T-helper 1 cell (primary cell): ENCODE data around the gene HPCA.

ENCODE experiments used
- DNase-seq, 5 donors: peaks; one replicate each; pipeline ENCODE4 v3.0.0-alpha.2; 2012 to 2020
- total RNA-seq, 4 donors: gene quantifications; one replicate each; lab custom pipeline; 2026; lab: John Stamatoyannopoulos, UW

Gene HPCA
- 0 to 0.15 (median 0.08) reads per million in 4 donors for total RNA-seq

DNA sequence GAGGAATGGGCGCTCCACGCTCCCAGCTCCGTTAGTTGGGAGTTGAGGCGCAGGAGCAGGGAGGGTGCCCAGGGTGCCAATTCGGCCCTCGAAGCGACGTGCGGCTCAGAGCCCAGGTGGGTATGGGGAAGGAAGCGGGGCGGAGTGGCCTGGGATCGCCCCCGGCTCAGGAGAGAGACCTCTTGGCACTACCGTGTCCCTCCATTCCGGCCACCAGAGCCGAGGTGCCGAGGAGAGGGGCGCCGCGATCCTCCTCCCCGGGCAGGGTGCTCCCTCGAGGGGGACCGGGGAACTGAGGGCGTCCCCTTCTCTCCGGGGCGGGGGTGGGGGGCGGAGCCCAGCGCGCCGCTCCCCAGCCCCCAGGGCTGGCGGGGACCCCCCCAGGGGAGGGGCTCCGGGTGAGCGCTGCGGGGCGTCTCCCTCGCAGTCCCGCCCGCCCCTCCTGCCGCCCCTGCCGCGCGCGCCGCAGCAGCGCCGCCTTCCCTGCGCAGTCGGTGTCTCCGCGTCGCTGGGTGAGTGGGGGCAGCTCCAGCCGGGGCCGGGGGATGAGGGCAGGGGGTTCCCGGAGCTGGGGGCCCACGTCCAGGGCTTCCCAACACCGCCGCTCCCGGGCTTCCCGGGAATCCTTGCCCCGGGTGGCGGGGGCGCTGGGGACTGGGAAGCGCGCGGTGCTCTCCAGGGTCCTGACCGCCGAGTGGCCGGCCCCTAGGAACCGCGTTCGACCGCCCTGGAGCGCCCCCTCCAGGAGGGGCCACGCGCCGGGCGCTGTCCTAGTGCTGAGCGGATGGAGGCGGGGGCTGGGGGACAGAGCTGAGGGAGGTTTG is at the start of gene HPCA:
TSS of gene HPCA (plus strand) at position 488 of the 824 bp plus-strand sequence. CDS start 2,408 bp downstream, outside the sequence.
- DNase-seq, result peak in 2 of 5 donors; percentile 25 to 30

- DNase-seq, result no peak
These were observed 37.8 kb upstream of the HPCA start for GRCh38 chr1:32848354-32849063.

DNA sequence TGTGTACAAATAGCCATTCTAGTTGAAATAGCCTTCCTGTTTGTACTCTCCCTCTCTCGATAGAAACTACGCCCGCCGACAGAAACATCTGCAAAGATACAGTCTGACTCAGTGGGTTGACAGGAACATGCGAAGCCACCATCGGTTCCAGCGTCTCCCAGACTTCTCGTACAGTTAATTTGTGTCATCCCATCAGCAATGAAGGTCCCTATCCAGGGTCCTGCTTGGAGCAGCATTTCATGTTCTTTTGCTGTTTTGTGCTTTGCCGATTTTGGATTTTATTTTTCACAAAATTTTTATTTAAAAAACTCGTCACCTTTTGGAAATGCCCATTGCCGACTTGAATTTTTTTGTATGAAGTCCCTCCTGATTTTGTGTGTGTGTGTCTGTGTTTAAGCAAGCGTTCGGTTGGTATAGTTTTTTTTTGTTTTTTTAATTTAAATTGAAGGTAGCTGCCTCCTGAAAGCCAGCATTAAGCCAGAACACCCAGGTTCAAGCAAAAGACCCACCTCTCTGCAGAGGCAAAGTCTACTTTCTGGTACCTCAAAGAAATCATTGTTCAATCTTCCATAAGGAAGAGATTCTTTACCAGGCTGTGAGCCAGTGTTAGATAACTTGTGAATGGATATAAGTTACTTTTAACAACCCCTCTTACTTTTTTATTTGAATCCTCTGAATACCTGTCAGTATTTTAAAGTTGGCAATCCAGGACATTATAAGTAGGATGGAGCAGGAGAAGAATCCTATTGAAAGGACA is 30.3 kb upstream of the HPCA start:
- DNase-seq, result no peak

- DNase-seq, result no peak
These were observed 28.2 kb upstream of the HPCA start for GRCh38 chr1:32858136-32858535.

GRCh38 chr1:32858791-32859190 is 27.5 kb upstream of the HPCA start:
- no peak for DNase-seq

DNA sequence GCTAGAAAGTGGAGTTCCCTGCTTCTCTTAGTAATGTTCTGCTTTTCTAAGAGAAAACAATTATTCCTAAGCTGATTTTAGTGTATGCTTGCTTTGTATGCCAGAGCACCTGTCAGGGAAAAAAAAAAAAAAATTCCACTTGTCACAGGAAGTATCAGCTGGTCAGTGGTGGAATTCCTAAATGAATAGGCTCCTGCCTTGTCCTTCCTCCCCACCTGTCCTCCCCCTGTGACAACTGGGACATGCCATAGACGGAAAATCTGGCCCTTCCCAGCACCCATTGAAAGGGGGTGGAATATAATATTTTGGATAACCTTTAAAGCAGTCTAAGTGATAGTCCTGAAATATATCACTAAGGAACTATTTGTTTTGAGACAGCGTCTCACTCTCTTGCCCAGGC is 26.4 kb upstream of the HPCA start:
- no peak for DNase-seq

DNA sequence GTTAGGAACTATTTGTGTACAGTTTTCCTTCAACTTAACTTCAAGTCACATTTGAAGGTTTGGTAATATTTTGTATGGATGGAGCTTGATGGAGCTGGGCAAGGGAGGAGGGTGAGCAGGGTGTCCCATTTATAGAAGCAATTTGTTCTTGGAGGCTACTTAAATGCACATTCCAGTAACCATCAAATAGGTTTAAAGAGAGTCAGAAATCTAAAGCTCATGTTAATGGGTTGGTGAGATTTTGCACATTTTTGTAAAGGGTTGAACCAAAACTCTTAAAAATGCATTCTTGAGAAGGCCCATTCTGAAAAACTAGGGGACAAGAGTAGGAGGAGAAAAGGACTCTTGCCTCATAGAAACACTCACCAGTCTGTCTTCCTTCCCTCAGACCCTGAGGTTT is 25.7 kb upstream of the HPCA start:
- DNase-seq, result no peak

DNA sequence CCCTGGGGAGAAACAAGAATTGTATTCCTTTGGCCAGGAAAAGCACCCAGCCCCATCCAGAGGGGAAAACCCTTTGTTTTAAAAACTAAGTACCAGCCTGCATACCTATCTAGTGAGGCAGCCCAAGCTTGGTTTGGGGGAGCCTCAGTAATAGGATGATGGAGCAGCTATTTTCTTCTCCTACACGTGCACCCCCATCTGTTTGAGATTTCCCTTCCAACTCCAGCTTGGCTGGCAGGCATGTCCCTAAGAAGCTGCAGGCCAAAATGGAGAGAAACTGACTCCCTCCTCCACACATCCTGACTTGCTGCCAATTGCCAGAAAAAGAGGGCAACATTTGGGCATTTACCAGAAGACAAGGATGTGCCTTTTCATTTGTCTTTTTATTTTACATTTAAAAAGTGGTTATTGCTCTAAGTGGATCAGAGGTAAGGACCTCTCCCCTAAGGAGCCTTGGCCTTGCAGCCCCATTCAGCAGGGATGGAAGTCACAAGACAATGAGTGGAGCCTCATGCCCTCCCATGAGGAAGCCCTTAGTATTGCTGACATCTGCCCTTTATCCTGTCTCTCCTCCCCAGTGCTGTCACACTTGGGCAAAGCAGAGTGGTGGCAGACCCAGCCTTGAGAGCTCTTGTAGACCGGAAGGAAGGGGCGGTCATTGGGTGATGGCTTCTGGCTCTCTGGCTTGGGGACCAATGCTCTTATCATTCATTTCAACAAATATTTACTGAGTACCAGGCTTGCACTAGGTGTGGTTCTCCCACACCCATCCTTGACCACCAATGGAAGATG is 24.2 kb upstream of the HPCA start:
- DNase-seq, result no peak

GRCh38 chr1:32863218-32863880 is 22.9 kb upstream of the HPCA start:
- no peak for DNase-seq

GRCh38 chr1:32863881-32864245 is 22.4 kb upstream of the HPCA start:
- no peak for DNase-seq

DNA sequence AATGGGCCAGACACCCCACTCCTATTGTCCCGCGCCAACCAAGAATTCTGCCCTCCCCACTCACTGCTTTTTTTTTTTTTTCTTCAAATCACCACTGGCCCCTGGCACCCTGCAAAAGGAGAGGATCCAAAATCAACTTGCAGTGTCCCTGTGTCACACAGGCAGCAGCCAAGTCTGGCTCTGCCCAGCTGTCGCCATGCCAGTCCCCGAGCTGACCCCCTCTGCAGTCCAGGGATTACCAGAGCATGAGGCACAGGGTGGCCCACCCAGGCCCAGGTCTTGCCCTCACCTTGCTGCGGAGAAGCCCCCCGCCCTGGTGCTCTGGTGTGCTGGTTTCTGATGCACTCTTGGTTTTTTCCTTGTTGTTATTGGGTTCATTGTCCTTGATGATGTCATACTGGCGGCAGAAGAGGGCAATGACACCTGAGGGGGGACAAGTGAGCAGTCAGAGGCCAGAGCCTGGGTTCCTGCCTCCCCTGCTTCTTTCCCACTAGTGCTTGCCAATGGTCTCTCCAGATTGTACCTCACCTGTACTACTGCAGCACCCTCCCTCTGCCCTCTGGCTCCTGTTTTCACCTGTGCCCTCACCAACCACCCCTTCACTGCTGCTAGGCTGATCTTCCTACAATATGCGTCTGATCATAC is 21.8 kb upstream of the HPCA start:
- DNase-seq, result no peak

GRCh38 chr1:32865639-32866405 is 20.5 kb upstream of the HPCA start:
- DNase-seq, result no peak

DNA sequence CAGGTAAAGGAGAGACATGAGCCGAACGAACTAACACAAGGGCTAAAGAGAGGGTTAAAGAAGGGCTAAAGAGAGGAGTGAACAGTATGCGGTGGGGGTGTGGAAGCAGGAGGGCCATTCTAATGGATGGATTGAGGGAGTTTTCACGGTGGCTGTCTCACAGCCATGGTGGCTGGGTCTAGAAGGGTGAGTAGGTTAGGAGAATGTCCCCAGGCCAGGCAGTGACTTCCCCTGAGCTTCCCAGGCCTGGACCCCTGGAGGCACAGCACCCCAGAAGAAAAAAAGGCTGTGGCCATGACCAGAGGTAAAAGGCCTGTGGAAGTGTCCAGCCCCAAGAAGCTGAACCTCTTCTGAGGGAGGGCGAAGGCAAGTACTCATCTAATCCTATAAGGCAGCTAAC is 19.1 kb upstream of the HPCA start:
- no peak for DNase-seq

DNA sequence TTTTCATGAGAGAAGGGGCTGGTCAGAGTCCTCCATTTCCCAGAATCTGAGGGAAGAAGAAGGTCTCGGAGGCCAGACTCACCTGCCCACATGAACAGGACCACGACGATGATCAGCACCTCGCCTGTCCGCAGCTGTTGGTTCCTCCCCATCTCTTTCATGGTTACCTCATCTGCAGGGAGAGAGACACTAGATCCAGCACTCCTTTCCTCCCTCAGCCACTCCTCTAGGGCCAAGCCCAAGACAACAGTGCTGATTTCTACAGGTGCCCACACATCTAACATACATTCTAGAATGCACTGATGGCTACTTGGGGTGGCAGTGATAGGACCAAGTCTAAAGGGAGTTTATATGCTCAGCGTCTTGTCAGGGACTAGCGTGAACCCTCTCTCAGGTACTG is 18.6 kb upstream of the HPCA start:
- no peak for DNase-seq

- DNase-seq, result no peak
These were observed 18.2 kb upstream of the HPCA start for GRCh38 chr1:32868085-32868484.

GRCh38 chr1:32868806-32869455 is 17.4 kb upstream of the HPCA start:
- DNase-seq, result no peak

DNA sequence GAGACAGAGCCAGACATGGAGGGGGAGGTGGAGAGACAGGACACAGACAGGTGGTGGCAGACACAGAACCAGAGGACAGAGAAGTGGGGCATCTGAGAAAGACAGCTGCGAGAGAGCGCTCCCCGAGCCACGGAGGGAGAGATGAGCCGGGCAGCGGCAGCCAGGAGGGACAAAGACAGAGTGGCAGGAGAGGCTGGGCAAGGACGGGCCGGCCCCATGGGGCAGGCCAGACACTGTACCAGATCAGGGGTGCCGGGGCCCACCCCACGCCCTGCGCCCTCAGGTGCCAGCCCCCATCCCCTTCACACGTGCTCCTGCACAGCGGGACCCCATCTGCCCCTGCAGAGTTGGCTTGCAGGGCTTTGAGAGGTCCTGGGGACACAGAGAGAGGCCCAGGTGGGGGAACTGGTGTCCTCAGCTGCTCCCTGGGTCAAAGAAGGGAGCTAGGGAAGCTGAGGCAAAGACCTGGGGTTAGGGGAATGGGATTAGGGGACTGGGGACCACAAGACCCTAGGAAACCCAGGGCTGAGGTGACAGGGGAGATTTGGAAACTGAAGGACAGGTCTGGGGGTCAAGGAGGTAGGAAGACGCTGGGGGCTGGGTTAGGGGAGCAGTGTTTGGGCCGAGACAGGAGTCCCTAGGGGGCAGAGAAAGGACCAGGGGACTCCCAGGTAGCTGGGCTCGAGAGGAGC is 16.2 kb upstream of the HPCA start:
- DNase-seq, result no peak

DNA sequence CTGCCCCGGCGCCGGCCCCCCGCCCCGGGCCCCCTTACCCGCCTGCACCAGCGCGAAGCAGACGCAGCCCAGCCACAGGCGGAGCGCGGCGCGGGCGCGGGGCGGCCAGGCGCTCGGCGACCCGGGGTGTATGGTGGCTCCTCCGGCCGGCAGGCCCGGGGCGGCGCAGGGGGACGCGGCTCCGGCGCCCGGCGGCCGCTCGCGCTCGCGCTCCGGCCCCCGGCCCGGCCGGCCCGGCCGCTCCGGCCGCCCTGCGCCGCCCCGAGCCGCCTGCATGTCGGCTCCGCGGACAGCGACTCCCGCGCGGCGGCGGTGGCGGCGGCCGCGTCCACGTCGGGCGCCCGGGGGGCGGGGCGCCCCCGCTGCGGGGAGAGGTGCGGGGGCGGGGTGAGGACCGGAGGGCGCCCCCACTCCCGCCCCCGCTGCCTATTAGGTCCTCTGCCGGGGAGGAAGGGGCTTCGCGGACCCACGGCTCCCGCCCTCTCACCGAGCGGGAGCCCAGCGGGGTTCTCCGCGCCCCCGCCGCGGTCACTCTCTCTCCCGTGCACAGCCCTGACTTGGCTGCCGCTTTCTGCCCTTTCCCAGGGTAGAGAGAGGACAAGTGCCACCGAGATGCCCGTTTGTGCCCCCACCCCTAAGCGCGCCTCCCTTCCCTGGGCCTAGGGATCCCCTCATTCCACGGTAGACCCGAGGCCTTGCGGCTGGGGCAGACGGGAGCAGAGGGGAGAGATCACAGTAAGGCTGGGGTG is 15.5 kb upstream of the HPCA start, which contains the start of gene FNDC5:
TSS of gene FNDC5 (minus strand) at position 298 of the 749 bp plus-strand sequence.
- no peak for DNase-seq
